Thoracic aorta (tissue), 2 donors: ENCODE results near the gene CXCL16. TPM values are rescaled to one million over a fixed set of nuclear protein-coding genes. Genes with fewer than 3 reads are reported as not detected.

Source experiments
- ATAC-seq: fragments of 150-250 bp; one replicate; pipeline ENCODE4 v1.8.0; 2017; ENCODE audit warnings: low read depth; ENCODE audit not compliant: insufficient number of reproducible peaks, low FRiP score
- DNase-seq: peaks from one replicate; pipeline ENCODE4 v3.0.0-alpha.2; 2020; ENCODE audit warnings: low spot score
- H3K27ac ChIP-seq, 2 donors: fragments of 200-600 bp; sonication (generic); 1 replicate in 1 of 2; 2 replicates in 1 of 2; pipeline ENCODE4 v1.5.1; 2016; ENCODE audit warnings: mild to moderate bottlenecking in 2 of 2, moderate library complexity in 2 of 2
- H3K27me3 ChIP-seq: fragments of 200-600 bp; sonication (generic); replicated peaks from 2 replicates; pipeline ENCODE4 v1.6.0; 2016; ENCODE audit warnings: mild to moderate bottlenecking; ENCODE audit not compliant: insufficient read depth
- H3K36me3 ChIP-seq: fragments of 200-600 bp; sonication (generic); one replicate; pipeline ENCODE4 v1.5.1; 2016
- H3K4me1 ChIP-seq, 2 donors: fragments of 200-600 bp; sonication (generic); 1 replicate in 1 of 2; 2 replicates in 1 of 2; pipeline versions ENCODE4 v1.5.1 to v1.6.0; 2016; ENCODE audit warnings: low read depth in 2 of 2, mild to moderate bottlenecking in 1 of 2; ENCODE audit not compliant: control insufficient read depth in 1 of 2
- H3K4me3 ChIP-seq: fragments of 200-600 bp; sonication (generic); 2 replicates; pipeline ENCODE4 v1.5.1; 2016; ENCODE audit warnings: mild to moderate bottlenecking
- H3K9me3 ChIP-seq: fragments of 200-600 bp; sonication (generic); 2 replicates; pipeline ENCODE4 v1.5.1; 2016
- CTCF ChIP-seq: fragments of 200-600 bp; sonication (generic); IDR thresholded peaks from one replicate; pipeline ENCODE4 v1.5.1; 2019; ENCODE audit warnings: antibody characterized with exemption
- total RNA-seq, 2 donors: library from RNA; depleted of rRNA; stranded (reverse); fragments of >200 nt; gene quantifications; one replicate each; pipeline versions ENCODE4 v1.1.0 to v1.2.3, GENCODE V29; 2016

CXCL16 gene
- total RNA-seq, 2 donors from 2014 or later: 27.6 to 41.7 TPM

- Histone ChIP-seq H3K27me3 (no peaks in the 10 kb centered on the region), H3K4me3 (no peak overlapping the region), H3K36me3 (peaks cover 6% of the 10 kb centered on the region), H3K4me1 (peaks cover under 1 to 15% of the 10 kb centered on the region in 2 donors), H3K9me3 (no peaks in the 10 kb centered on the region), H3K27ac (no peak overlapping the region)
- TF ChIP-seq CTCF: no peak
- DNase-seq (no peak), ATAC-seq (no peak)
Measured at GRCh38 chr17:4733073-4733531, 6.6 kb downstream of the CXCL16 start.

GRCh38 chr17:4728124-4728523, 11.6 kb downstream of the CXCL16 start:
- H3K4me3 ChIP-seq: no peak overlapping the region
- H3K9me3 ChIP-seq: no peaks in the 10 kb centered on the region
- H3K27ac ChIP-seq: no peak overlapping the region
- no peak for TF ChIP-seq CTCF
- no peaks in the 10 kb centered on the region for H3K36me3 ChIP-seq
- H3K27me3 ChIP-seq: no peaks in the 10 kb centered on the region
- H3K4me1 ChIP-seq: peaks cover 0 to 14% of the 10 kb centered on the region in 2 donors
- DNase-seq: no peak
- ATAC-seq: no peak

GRCh38 chr17:4725646-4726310, 13.9 kb downstream of the CXCL16 start:
- ATAC-seq (no peak), DNase-seq (no peak)
- Histone ChIP-seq H3K4me3 (no peak overlapping the region), H3K4me1 (peaks cover 0 to 14% of the 10 kb centered on the region in 2 donors), H3K36me3 (no peaks in the 10 kb centered on the region), H3K27me3 (no peaks in the 10 kb centered on the region), H3K9me3 (no peaks in the 10 kb centered on the region), H3K27ac (no peak overlapping the region)
- TF ChIP-seq CTCF: no peak

GRCh38 chr17:4724650-4725049, 15.1 kb downstream of the CXCL16 start:
- Histone ChIP-seq H3K27me3 (no peaks in the 10 kb centered on the region), H3K4me1 (peaks cover 0 to 7% of the 10 kb centered on the region in 2 donors), H3K27ac (no peak overlapping the region), H3K4me3 (no peak overlapping the region), H3K9me3 (no peaks in the 10 kb centered on the region), H3K36me3 (no peaks in the 10 kb centered on the region)
- DNase-seq (no peak), ATAC-seq (no peak)
- TF ChIP-seq CTCF: no peak

GRCh38 chr17:4722678-4723240, 17.0 kb downstream of the CXCL16 start:
- no peaks in the 10 kb centered on the region for H3K27me3 ChIP-seq
- H3K4me1 ChIP-seq: peaks cover 0 to 7% of the 10 kb centered on the region in 2 donors
- H3K9me3 ChIP-seq: no peaks in the 10 kb centered on the region
- ATAC-seq (no peak), DNase-seq (no peak)
- no peak overlapping the region for H3K4me3 ChIP-seq
- H3K36me3 ChIP-seq: no peaks in the 10 kb centered on the region
- H3K27ac ChIP-seq: no peak overlapping the region
- no peak for TF ChIP-seq CTCF
